C4-2B (cell line): ENCODE results near the gene FSTL4.

Experiments
- ZFX ChIP-seq: fragments of 450-650 bp; IDR thresholded peaks from 2 replicates; pipeline ENCODE4 v1.6.1; 2017
- TF ChIP-seq, protein P1 (sequence below): fragments of 450-650 bp; conservative IDR thresholded peaks from 2 replicates; pipeline ENCODE4 v1.5.1; 2017; ENCODE audit warnings: mild to moderate bottlenecking

DNA sequence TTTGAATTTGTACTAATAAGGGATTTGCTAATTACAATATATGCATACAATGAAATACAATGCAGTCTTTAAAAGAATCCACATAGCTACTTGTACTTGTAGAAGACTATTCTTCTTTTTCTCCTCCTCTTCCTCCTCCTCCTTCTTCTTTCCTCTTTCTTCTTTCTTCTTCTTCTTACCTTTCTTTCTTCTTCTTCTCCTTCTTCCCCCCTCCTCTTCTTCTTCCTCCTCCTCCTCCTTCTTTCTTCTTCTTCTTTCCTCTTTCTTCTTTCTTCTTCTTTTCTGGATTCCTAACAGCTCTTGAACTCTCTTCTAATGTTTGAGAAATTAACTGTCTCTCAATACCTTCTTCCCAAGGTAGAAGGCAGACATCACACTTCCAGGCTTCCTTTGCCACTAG, 29.3 kb upstream of the FSTL4 start:
- TF ChIP-seq, protein P1, sequence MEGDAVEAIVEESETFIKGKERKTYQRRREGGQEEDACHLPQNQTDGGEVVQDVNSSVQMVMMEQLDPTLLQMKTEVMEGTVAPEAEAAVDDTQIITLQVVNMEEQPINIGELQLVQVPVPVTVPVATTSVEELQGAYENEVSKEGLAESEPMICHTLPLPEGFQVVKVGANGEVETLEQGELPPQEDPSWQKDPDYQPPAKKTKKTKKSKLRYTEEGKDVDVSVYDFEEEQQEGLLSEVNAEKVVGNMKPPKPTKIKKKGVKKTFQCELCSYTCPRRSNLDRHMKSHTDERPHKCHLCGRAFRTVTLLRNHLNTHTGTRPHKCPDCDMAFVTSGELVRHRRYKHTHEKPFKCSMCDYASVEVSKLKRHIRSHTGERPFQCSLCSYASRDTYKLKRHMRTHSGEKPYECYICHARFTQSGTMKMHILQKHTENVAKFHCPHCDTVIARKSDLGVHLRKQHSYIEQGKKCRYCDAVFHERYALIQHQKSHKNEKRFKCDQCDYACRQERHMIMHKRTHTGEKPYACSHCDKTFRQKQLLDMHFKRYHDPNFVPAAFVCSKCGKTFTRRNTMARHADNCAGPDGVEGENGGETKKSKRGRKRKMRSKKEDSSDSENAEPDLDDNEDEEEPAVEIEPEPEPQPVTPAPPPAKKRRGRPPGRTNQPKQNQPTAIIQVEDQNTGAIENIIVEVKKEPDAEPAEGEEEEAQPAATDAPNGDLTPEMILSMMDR, result no peak
- TF ChIP-seq ZFX, result no peak
